A673 (cell line): ENCODE measurements around the gene NUDT13. TPM values are rescaled to one million over a fixed set of nuclear protein-coding genes. Genes with fewer than 3 reads are reported as not detected.

ENCODE experiments used
- BruUV-seq: library from RNA; stranded (reverse); fragments of 400-500 nt; replicated peaks from 2 replicates; lab custom pipeline; 2021; lab: Mats Ljungman, UMichigan
- CTCF ChIA-PET: fragments of 300-600 bp; sonication (Branson Sonifier 250); formaldehyde crosslinking; loops from one replicate; lab custom pipeline; 2022; ENCODE audit warnings: antibody characterized with exemption; lab: Charles Lee
- POLR2A ChIA-PET: fragments of 300-600 bp; sonication (Branson Sonifier 250); formaldehyde crosslinking; loops from one replicate; lab custom pipeline; 2022; ENCODE audit warnings: antibody characterized with exemption; ENCODE audit not compliant: low non-redundant PET; lab: Charles Lee
- DNase-seq: peaks from one replicate; pipeline ENCODE4 v3.0.0-alpha.2; 2015; ENCODE audit warnings: low spot score
- H3K27ac ChIP-seq: fragments of 200-600 bp; sonication (generic); 2 replicates; pipeline ENCODE4 v1.5.1; 2016; ENCODE audit warnings: mixed run types, low read depth, mild to moderate bottlenecking, mixed read lengths, antibody characterized with exemption, low read length; ENCODE audit not compliant: poor library complexity, severe bottlenecking
- H3K27me3 ChIP-seq: fragments of 200-600 bp; sonication (generic); replicated peaks from 2 replicates; pipeline ENCODE4 v1.6.1; 2017; ENCODE audit warnings: mixed run types, low read depth, mild to moderate bottlenecking, mixed read lengths, antibody characterized with exemption, low read length; ENCODE audit not compliant: insufficient read depth, poor library complexity
- H3K36me3 ChIP-seq: fragments of 200-600 bp; sonication (generic); 2 replicates; pipeline ENCODE4 v1.6.1; 2016; ENCODE audit warnings: mixed run types, mild to moderate bottlenecking, mixed read lengths, antibody characterized with exemption, low read length; ENCODE audit not compliant: insufficient read depth, poor library complexity, severe bottlenecking
- H3K4me1 ChIP-seq: fragments of 200-600 bp; sonication (generic); 2 replicates; pipeline ENCODE4 v1.6.1; 2017; ENCODE audit warnings: mixed run types, mild to moderate bottlenecking, mixed read lengths, antibody characterized with exemption, low read length; ENCODE audit not compliant: insufficient read depth, poor library complexity, severe bottlenecking
- H3K4me3 ChIP-seq: fragments of 200-600 bp; sonication (generic); 2 replicates; pipeline ENCODE4 v1.5.1; 2016; ENCODE audit warnings: low read depth, mixed run types, mild to moderate bottlenecking, mixed read lengths, low read length; ENCODE audit not compliant: poor library complexity, severe bottlenecking
- H3K9me3 ChIP-seq: fragments of 200-600 bp; sonication (generic); 2 replicates; pipeline ENCODE4 v1.6.1; 2016; ENCODE audit warnings: mixed run types, low read depth, mild to moderate bottlenecking, mixed read lengths, antibody characterized with exemption, low read length; ENCODE audit not compliant: poor library complexity, severe bottlenecking
- CTCF ChIP-seq: fragments of 300-800, 200-600 bp; sonication (generic); conservative IDR thresholded peaks from 2 replicates; pipeline ENCODE4 v1.5.1; 2017; ENCODE audit warnings: low read depth, mild to moderate bottlenecking, antibody characterized with exemption, low read length, moderate library complexity, mixed read lengths
- EZH2 ChIP-seq: fragments of 200-600 bp; sonication (generic); IDR thresholded peaks from 2 replicates; pipeline ENCODE4 v1.6.1; 2017; ENCODE audit warnings: borderline replicate concordance, low read depth, mild to moderate bottlenecking, mixed read lengths, antibody characterized with exemption, low read length; ENCODE audit not compliant: poor library complexity, severe bottlenecking
- intact Hi-C: fragments of 100-400 bp; cut with micrococcal nuclease; formaldehyde crosslinking; loops from one replicate; pipeline ENCODE4 v1.10.0; 2022; ENCODE audit not compliant: unreplicated experiment
- total RNA-seq: library from RNA; stranded (reverse); gene quantifications from 2 replicates; pipeline ENCODE4 v1.2.3, GENCODE V29; 2021

Gene NUDT13
- total RNA-seq, 1 experiment from 2014 or later = 2.0 TPM

DNA sequence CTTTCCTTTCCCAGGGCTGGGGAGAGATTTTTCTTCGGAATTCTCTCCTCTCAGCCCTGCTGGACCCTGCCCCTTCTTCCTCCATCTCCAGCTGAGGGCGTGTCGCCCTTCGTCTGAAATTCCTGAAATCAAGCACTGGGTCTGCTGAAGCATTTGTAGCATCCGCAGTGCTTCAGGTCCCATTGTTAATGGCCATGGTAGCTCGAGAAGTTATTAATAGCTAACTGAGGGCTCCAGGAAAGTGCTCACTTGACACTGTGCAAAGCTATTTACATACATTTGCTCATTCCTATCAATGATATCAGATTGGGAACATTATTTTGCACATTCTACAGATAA is 58.2 kb downstream of the NUDT13 start:
- BruUV-seq = TSS peak; percentile 73
- Histone ChIP-seq H3K36me3 (peaks cover 3% of the 10 kb centered on the region), H3K4me1 (no peaks in the 10 kb centered on the region), H3K9me3 (peaks cover 6% of the 10 kb centered on the region), H3K4me3 (peak overlapping the region; percentile 89), H3K27me3 (no peaks in the 10 kb centered on the region), H3K27ac (peak overlapping the region; percentile 95)
- ChIA-PET POLR2A (interaction anchor here (0.6 kb wide), 1 partner anchor 38 kb away, joined by 11 read pairs; no protein-coding TSS in a partner anchor), CTCF (no interaction called here)
- no peak for DNase-seq
- intact Hi-C loops = no loop called here
- TF ChIP-seq CTCF = no peak
- TF ChIP-seq EZH2 = no peak

DNA sequence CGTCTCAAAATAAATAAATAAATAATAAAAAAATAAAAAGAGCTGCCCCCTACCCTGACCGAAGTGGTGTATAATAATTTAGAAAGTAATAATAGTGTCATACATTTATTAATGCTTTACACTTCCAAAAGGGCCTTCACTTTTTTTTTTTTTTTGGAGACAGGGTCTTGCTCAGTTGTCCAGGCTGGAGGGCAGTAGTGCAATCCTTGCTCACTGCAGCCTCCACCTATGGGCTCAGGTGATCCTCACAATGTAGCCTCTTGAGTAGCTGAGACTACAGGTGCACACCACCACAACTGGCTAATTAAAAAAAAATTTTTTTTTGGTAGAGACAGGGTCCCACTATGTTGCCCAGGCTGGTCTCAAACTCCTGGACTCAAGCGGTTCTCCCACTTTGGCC is 59.1 kb downstream of the NUDT13 start:
- no TSS peak for BruUV-seq
- no peaks in the 10 kb centered on the region for H3K27me3 ChIP-seq
- peaks cover 6% of the 10 kb centered on the region for H3K9me3 ChIP-seq
- H3K4me1 ChIP-seq = no peaks in the 10 kb centered on the region
- no peak for DNase-seq
- POLR2A ChIA-PET = no interaction called here
- intact Hi-C loops = no loop called here
- TF ChIP-seq EZH2 (no peak), CTCF (no peak)
- no peak overlapping the region for H3K4me3 ChIP-seq
- CTCF ChIA-PET = no interaction called here
- H3K36me3 ChIP-seq = no peaks in the 10 kb centered on the region
- H3K27ac ChIP-seq = no peak overlapping the region

DNA sequence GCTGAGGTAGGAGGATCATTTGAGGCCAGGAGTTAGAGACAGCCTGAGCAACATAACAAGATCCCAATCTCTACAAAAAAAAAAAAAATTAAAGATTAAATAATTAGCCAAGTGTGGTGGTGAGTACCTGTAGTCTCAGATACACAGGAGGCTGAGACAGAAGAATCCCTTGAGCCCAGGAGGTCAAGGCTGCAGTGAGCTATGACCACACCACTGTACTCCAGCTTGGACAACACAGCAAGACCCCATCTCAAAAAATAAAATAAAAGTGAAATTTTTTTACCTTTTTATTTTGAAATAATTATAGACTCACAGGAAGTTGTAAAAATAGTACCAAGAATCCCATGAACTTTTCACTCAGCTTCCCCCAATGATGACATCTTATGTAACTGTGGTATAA is 62.6 kb downstream of the NUDT13 start:
- Histone ChIP-seq H3K27me3 (no peaks in the 10 kb centered on the region), H3K9me3 (no peaks in the 10 kb centered on the region), H3K4me3 (no peak overlapping the region), H3K4me1 (no peaks in the 10 kb centered on the region), H3K36me3 (no peaks in the 10 kb centered on the region), H3K27ac (no peak overlapping the region)
- ChIA-PET POLR2A (no interaction called here), CTCF (no interaction called here)
- TF ChIP-seq EZH2 (no peak), CTCF (no peak)
- intact Hi-C loops = no loop called here
- BruUV-seq = no TSS peak
- no peak for DNase-seq
